Endothelial cell of umbilical vein (primary cell): ENCODE measurements around the gene HIPK1. TPM values are rescaled to one million over a fixed set of nuclear protein-coding genes. Genes with fewer than 3 reads are reported as not detected.

Source experiments
- BruUV-seq: library from RNA; stranded (reverse); fragments of 400-500 nt; replicated peaks from 2 replicates; lab custom pipeline; 2021; lab: Mats Ljungman, UMichigan
- CTCF ChIA-PET: fragments of 300-600, 350-600 bp; sonication (Branson Sonifier 250); formaldehyde crosslinking; loops from one replicate; lab custom pipeline; 2021; ENCODE audit warnings: antibody characterized with exemption, inconsistent platforms; lab: Charles Lee
- POLR2A ChIA-PET: fragments of 300-600, 350-600 bp; sonication (Branson Sonifier 250); formaldehyde crosslinking; loops from one replicate; lab custom pipeline; 2021; ENCODE audit warnings: antibody characterized with exemption, inconsistent platforms; lab: Charles Lee
- DNase-seq: peaks from one replicate; pipeline ENCODE4 v3.0.0-alpha.2; 2011; ENCODE audit warnings: low read depth, low spot score
- FAIRE-seq: peaks from 2 replicates; lab custom pipeline; 2011; peaks lifted over from hg19 to GRCh38; lab: Jason Lieb, UNC
- H2AFZ ChIP-seq: 2 replicates; pipeline ENCODE4 v1.6.0; 2012; ENCODE audit warnings: low read depth, low read length, control low read depth, inconsistent platforms
- H3K27ac ChIP-seq: 2 replicates; pipeline ENCODE4 v1.5.1; 2011; ENCODE audit warnings: low read depth, mild to moderate bottlenecking, control low read depth, low read length, moderate library complexity; ENCODE audit not compliant: insufficient read depth
- H3K27me3 ChIP-seq, 2 experiments: 2 replicates each; pipeline versions ENCODE4 v1.6.0 to v1.6.1; 2011; ENCODE audit warnings: low read length in 2 of 2, mixed read lengths in 1 of 2; ENCODE audit not compliant: control insufficient read depth in 2 of 2, insufficient read depth in 2 of 2
- H3K36me3 ChIP-seq, 2 experiments: 2 replicates in 1 of 2; 3 replicates in 1 of 2; pipeline ENCODE4 v1.5.1; 2011; ENCODE audit warnings: low read length in 2 of 2, mild to moderate bottlenecking in 1 of 2, moderate library complexity in 1 of 2; ENCODE audit not compliant: control insufficient read depth in 2 of 2, insufficient read depth in 2 of 2; ENCODE audit errors: extremely low read depth in 1 of 2
- H3K4me1 ChIP-seq: 3 replicates; pipeline ENCODE4 v1.5.1; 2011; ENCODE audit warnings: mild to moderate bottlenecking, low read length; ENCODE audit not compliant: control insufficient read depth, insufficient read depth; ENCODE audit errors: extremely low read depth
- H3K4me2 ChIP-seq: 2 replicates; pipeline ENCODE4 v1.6.1; 2011; ENCODE audit warnings: low read length, control low read depth, mixed read lengths; ENCODE audit not compliant: insufficient read depth
- H3K4me3 ChIP-seq, 3 experiments: fragments of 200-600 bp in 1 of 3; sonication (generic), shearing (Covaris generic) in 1 of 3; replicated peaks in 1 of 3; 2 replicates each; pipeline ENCODE4 v1.5.1; 2011 to 2016; ENCODE audit warnings: control low read depth in 3 of 3, low read length in 3 of 3, mild to moderate bottlenecking in 2 of 3, inconsistent platforms in 1 of 3, low read depth in 1 of 3, moderate library complexity in 1 of 3; ENCODE audit not compliant: insufficient read depth in 1 of 3
- H3K79me2 ChIP-seq: 2 replicates; pipeline ENCODE4 v1.6.0; 2012; ENCODE audit warnings: low read length, inconsistent platforms; ENCODE audit not compliant: control insufficient read depth, insufficient read depth
- H3K9ac ChIP-seq: replicated peaks from 2 replicates; pipeline ENCODE3; 2011; ENCODE audit warnings: low read length, control low read depth; ENCODE audit not compliant: insufficient read depth; ENCODE audit errors: extremely low read depth
- H3K9me1 ChIP-seq: replicated peaks from 3 replicates; pipeline ENCODE4 v1.6.0; 2011; ENCODE audit warnings: mild to moderate bottlenecking, low read length; ENCODE audit not compliant: control insufficient read depth, insufficient read depth; ENCODE audit errors: extremely low read depth
- H3K9me3 ChIP-seq: replicated peaks from 2 replicates; pipeline ENCODE4 v1.5.1; 2012; ENCODE audit warnings: low read length, inconsistent platforms; ENCODE audit not compliant: control insufficient read depth, insufficient read depth
- H4K20me1 ChIP-seq: replicated peaks from 2 replicates; pipeline ENCODE3; 2011; ENCODE audit warnings: mild to moderate bottlenecking, low read length; ENCODE audit not compliant: control insufficient read depth, insufficient read depth; ENCODE audit errors: extremely low read depth
- FOS ChIP-seq: IDR thresholded peaks from 2 replicates; pipeline ENCODE4 v1.6.1; 2011; ENCODE audit warnings: mild to moderate bottlenecking, low read length, moderate library complexity, borderline replicate concordance; ENCODE audit not compliant: insufficient read depth
- GATA2 ChIP-seq: IDR thresholded peaks from 2 replicates; pipeline ENCODE4 v1.7.0; 2011; ENCODE audit warnings: low read depth, mild to moderate bottlenecking, moderate library complexity, mixed read lengths, low read length; ENCODE audit not compliant: insufficient read length, insufficient read depth
- JUN ChIP-seq: IDR thresholded peaks from 2 replicates; pipeline ENCODE4 v1.6.1; 2011; ENCODE audit warnings: borderline replicate concordance, low read depth; ENCODE audit not compliant: insufficient read length, insufficient read depth
- MYC ChIP-seq: IDR thresholded peaks from one replicate; pipeline ENCODE4 v1.6.1; 2011; ENCODE audit warnings: mild to moderate bottlenecking, low read depth, low read length
- POLR2A ChIP-seq: IDR thresholded peaks from 2 replicates; pipeline ENCODE4 v1.6.1; 2012; ENCODE audit warnings: low read depth, mild to moderate bottlenecking, control low read depth, low read length
- dilution Hi-C: fragments of 300-500 bp; cut with MboI; formaldehyde crosslinking; loops from one replicate; pipeline ENCODE4 v1.15.0; 2019; ENCODE audit warnings: low sequenced_read_pairs; ENCODE audit not compliant: extremely low pct_ligation_motif_present
- intact Hi-C: fragments of 100-400 bp; cut with micrococcal nuclease; formaldehyde crosslinking; loops from one replicate; pipeline ENCODE4 v1.10.0; 2022
- polyA plus RNA-seq, 4 experiments: library from polyadenylated mRNA; depleted of rRNA in 3 of 4; stranded (reverse) in 3 of 4; unstranded in 1 of 4; fragments of >200 nt; gene quantifications; 2 replicates each; pipeline versions ENCODE4 v1.2.1 to v1.2.3, GENCODE V29; 2011 to 2012; ENCODE audit warnings: missing spikeins in 1 of 4
- total RNA-seq: library from RNA; stranded (reverse); gene quantifications from 2 replicates; pipeline ENCODE4 v1.2.3, GENCODE V29; 2021

Gene HIPK1
- total and polyA plus RNA-seq, 2 donors (not counting 3 experiments of a cell fraction or from before 2014, with no cell fraction given), result 39.3 to 56.1 TPM

DNA sequence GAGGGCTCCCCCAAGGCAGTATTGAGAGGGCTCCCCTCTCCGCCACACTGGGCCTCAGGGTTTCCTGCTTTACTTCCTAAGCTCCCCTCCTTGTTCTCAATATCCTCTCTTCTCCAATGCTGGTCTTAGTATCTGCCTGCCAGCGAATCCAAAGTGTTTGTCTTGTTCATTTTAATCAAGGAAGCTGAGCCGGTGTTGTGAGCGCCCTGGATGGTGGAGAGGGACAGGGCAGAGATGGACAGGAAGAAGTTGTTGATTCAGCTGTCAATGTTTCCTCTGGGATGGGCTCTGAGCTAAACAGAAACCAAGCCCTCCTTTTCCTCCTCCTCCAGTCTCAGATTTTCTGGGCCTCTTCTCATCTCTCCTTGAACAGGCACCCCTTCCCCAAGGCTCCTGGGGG lies 55.6 kb downstream of the HIPK1 start:
- no peaks in the 10 kb centered on the region for H3K79me2 ChIP-seq
- FAIRE-seq (peak; percentile 96), DNase-seq (peak; percentile 74)
- no peaks in the 10 kb centered on the region for H3K9me3 ChIP-seq
- no peak overlapping the region for H2AFZ ChIP-seq
- no TSS peak for BruUV-seq
- dilution Hi-C loops, result no loop called here
- H3K27me3 ChIP-seq, result no peaks in the 10 kb centered on the region
- H3K9ac ChIP-seq, result no peak overlapping the region
- no peak overlapping the region for H3K4me3 ChIP-seq
- no peaks in the 10 kb centered on the region for H3K36me3 ChIP-seq
- H4K20me1 ChIP-seq, result no peaks in the 10 kb centered on the region
- CTCF ChIA-PET, result interaction anchor here (1.0 to 2.6 kb wide), 7 partner anchors 8 to 443 kb away, joined by 3 to 17 read pairs (median 5); no protein-coding TSS in a partner anchor
- H3K9me1 ChIP-seq, result no peaks in the 10 kb centered on the region
- peaks cover 16% of the 10 kb centered on the region for H3K4me1 ChIP-seq
- TF ChIP-seq POLR2A (no peak), FOS (no peak), GATA2 (no peak), MYC (no peak), JUN (no peak)
- intact Hi-C loops, result no loop called here
- POLR2A ChIA-PET, result no interaction called here
- peak overlapping the region; percentile 14 for H3K4me2 ChIP-seq
- no peak overlapping the region for H3K27ac ChIP-seq

DNA sequence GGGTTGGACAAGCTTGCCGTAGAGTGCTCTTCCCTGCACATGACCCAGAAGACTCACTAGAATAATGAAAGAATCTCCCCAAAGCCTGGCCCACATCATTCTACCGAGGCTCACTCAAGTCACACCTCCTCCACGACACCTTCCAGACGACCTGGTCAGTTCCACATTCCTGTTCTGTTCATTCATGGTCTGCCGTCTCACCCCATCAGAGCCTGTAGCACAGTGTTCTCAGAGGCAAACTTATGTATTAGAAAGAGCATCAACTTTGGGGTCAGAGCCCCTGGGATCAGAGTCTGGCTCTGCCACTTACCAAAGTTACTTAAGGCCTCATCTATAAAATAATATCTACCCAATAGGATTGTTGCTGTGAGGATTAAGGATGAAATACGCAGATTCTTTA lies 57.7 kb downstream of the HIPK1 start:
- H2AFZ ChIP-seq, result no peak overlapping the region
- H3K9me1 ChIP-seq, result no peaks in the 10 kb centered on the region
- H3K27me3 ChIP-seq, result peaks cover 0 to 2% of the 10 kb centered on the region in 2 experiments
- dilution Hi-C loops (no loop called here), intact Hi-C loops (no loop called here)
- no peak overlapping the region for H3K4me3 ChIP-seq
- H3K4me1 ChIP-seq, result peaks cover 16% of the 10 kb centered on the region
- no peaks in the 10 kb centered on the region for H3K79me2 ChIP-seq
- CTCF ChIA-PET, result no interaction called here
- POLR2A ChIA-PET, result no interaction called here
- no peaks in the 10 kb centered on the region for H3K36me3 ChIP-seq
- H3K9ac ChIP-seq, result no peak overlapping the region
- H3K4me2 ChIP-seq, result no peak overlapping the region
- DNase-seq (no peak), FAIRE-seq (no peak)
- H3K9me3 ChIP-seq, result no peaks in the 10 kb centered on the region
- no peak for TF ChIP-seq FOS
- H4K20me1 ChIP-seq, result no peaks in the 10 kb centered on the region
- no peak overlapping the region for H3K27ac ChIP-seq
- BruUV-seq, result no TSS peak
